ENCODE results near the gene MARCHF10.

- no peak for TF ChIP-seq SUZ12 (IDR thresholded peaks at IDR 0.05)
- TF ChIP-seq BHLHE40 (IDR thresholded peaks at IDR 0.05; ENCODE audit: borderline replicate concordance), result no peak
- no peak for TF ChIP-seq FOXK2 (IDR thresholded peaks at IDR 0.05)
Measured at GRCh38 chr17:62804025-62804424, 4.1 kb downstream of the MARCHF10 start.
